ENCODE data around the gene URB1.

- TF ChIP-seq YY1 (tag by site-specific recombination; IDR thresholded peaks at IDR 0.05) (no peak), CTCF (tag by site-specific recombination; IDR thresholded peaks at IDR 0.05) (no peak), HOXD13 (CRISPR knock-in tag; IDR thresholded peaks at IDR 0.05; ENCODE audit: borderline replicate concordance) (no peak), ZNF623 (tag by site-specific recombination; IDR thresholded peaks at IDR 0.05) (no peak), ZNF549 (tag by site-specific recombination; IDR thresholded peaks at IDR 0.05) (no peak)
Measured at GRCh38 chr21:32314806-32315205, 78.0 kb downstream of the URB1 start.

All from HEK293 (cell line).